AG04449 (cell line): Measurements from ENCODE around the gene MEF2B.

Experiments used
- CTCF ChIA-PET: fragments of 350-600 bp; formaldehyde crosslinking; extraction: SDS; loops from one replicate; lab custom pipeline; 2021; ENCODE audit warnings: antibody characterized with exemption; lab: Yijun Ruan, JAX
- POLR2A ChIA-PET: fragments of 400-600, 350-600 bp; formaldehyde crosslinking; extraction: SDS; loops from one replicate; lab custom pipeline; 2020; ENCODE audit warnings: antibody characterized with exemption, inconsistent platforms; lab: Yijun Ruan, JAX
- DNase-seq: peaks from one replicate; pipeline ENCODE4 v3.0.0-alpha.2; 2010; ENCODE audit warnings: low read depth, low spot score
- H3K4me3 ChIP-seq: 2 replicates; pipeline ENCODE4 v1.5.1; 2011; ENCODE audit warnings: low read depth, mild to moderate bottlenecking, control low read depth, low read length
- CTCF ChIP-seq: IDR thresholded peaks from one replicate; pipeline ENCODE4 v1.5.1; 2011; ENCODE audit warnings: mild to moderate bottlenecking, moderate library complexity, low read length, control low read depth, inconsistent platforms; ENCODE audit not compliant: insufficient read depth; ENCODE audit errors: missing control alignments

Gene MEF2B

GRCh38 chr19:19201697-19202630 lies 31.9 kb upstream of the MEF2B start:
- ChIA-PET POLR2A (interaction anchor here (0.6 to 1.5 kb wide), 3 partner anchors 9 to 456 kb away, joined by 3 to 11 read pairs (median 3); no protein-coding TSS in a partner anchor), CTCF (interaction anchor here (0.9 to 2.2 kb wide), 3 partner anchors 9 to 141 kb away, joined by 3 to 4 read pairs (median 3); no protein-coding TSS in a partner anchor)
- H3K4me3 ChIP-seq = peak overlapping the region; percentile 67
- no peak for DNase-seq
- TF ChIP-seq CTCF = no peak

- no peak for TF ChIP-seq CTCF
- no peak for DNase-seq
- POLR2A ChIA-PET = interaction anchor here (2.5 kb wide), 1 partner anchor 9 kb away, joined by 11 read pairs; the partner anchor contains the start of gene NR2C2AP
- H3K4me3 ChIP-seq = peak overlapping the region; percentile 76
- CTCF ChIA-PET = interaction anchor here (5.1 kb wide), 1 partner anchor 18 kb away, joined by 51 read pairs; no protein-coding TSS in a partner anchor
These were observed 23.9 kb upstream of the MEF2B start for GRCh38 chr19:19193926-19194325.

- peak overlapping the region; percentile 76 for H3K4me3 ChIP-seq
- CTCF ChIA-PET = interaction anchor here (0.7 to 5.1 kb wide), 7 partner anchors 9 to 297 kb away, joined by 3 to 51 read pairs (median 3); no protein-coding TSS in a partner anchor
- TF ChIP-seq CTCF = no peak
- DNase-seq = no peak
- POLR2A ChIA-PET = interaction anchor here (1.2 to 2.5 kb wide), 2 partner anchors 9 to 10 kb away, joined by 3 to 11 read pairs; partner anchors contain the start of gene NR2C2AP
These were observed 22.9 kb upstream of the MEF2B start for GRCh38 chr19:19192910-19193423.

- TF ChIP-seq CTCF = no peak
These were observed 22.2 kb upstream of the MEF2B start, which contains the start of the genes BORCS8 and RFXANK for GRCh38 chr19:19192078-19192882. TSS of gene BORCS8 (minus strand) at chr19:19192152. CDS start at chr19:19192117, 35 bp downstream. TSS of gene RFXANK (plus strand) at chr19:19192258. CDS start at chr19:19193947, 1,689 bp downstream.

GRCh38 chr19:19191768-19192077 lies 21.7 kb upstream of the MEF2B start:
- ChIA-PET CTCF (interaction anchor here (1.8 to 5.1 kb wide), 2 partner anchors 9 to 16 kb away, joined by 5 to 51 read pairs; no protein-coding TSS in a partner anchor), POLR2A (interaction anchor here (0.7 to 0.8 kb wide), 2 partner anchors 12 to 1040 kb away, joined by 3 to 5 read pairs; partner anchors contain the start of gene NR2C2AP)
- no peak for TF ChIP-seq CTCF
- DNase-seq = no peak
- peak overlapping the region; percentile 90 for H3K4me3 ChIP-seq

More at GRCh38 chr19:19192078-19192882, 22.2 kb upstream of the MEF2B start, which contains the start of the genes BORCS8 and RFXANK:
- CTCF ChIA-PET = interaction anchor here (0.7 to 5.1 kb wide), 7 partner anchors 9 to 298 kb away, joined by 3 to 51 read pairs (median 3); no protein-coding TSS in a partner anchor
- DNase-seq = peak; percentile 89
- H3K4me3 ChIP-seq = peak within 1 kb of the TSS; percentile 90
- POLR2A ChIA-PET = interaction anchor here (0.7 to 2.5 kb wide), 3 partner anchors 9 to 1041 kb away, joined by 3 to 11 read pairs (median 3); partner anchors contain the start of gene NR2C2AP
